ENCODE measurements around the gene RANBP9. TPM values are rescaled to one million over a fixed set of nuclear protein-coding genes. Genes with fewer than 3 reads are reported as not detected.

Gene RANBP9
- total and polyA plus RNA-seq, 2 experiments from 2014 or later, result 24.2 to 36.1 TPM

- Histone ChIP-seq H3K9me2 (replicated peaks; ENCODE audit: insufficient read depth) (no peaks in the 10 kb centered on the region), H3K4me1 (ENCODE audit: insufficient read depth) (peaks cover 15% of the 10 kb centered on the region), H2AFZ (peak overlapping the region; percentile 49), H3K36me3 (replicated peaks; ENCODE audit: insufficient read depth, low read depth) (no peaks in the 10 kb centered on the region), H3K4me2 (peak overlapping the region; percentile 29), H3K79me2 (peaks cover 48% of the 10 kb centered on the region), H3K4me3 (peak overlapping the region; percentile 61), H3K27ac (peak overlapping the region; percentile 98), H4K20me1 (ENCODE audit: insufficient read depth, poor library complexity, severe bottlenecking) (peaks cover 27% of the 10 kb centered on the region), H3K9me3 (ENCODE audit: low read depth) (no peaks in the 10 kb centered on the region), H3K27me3 (no peaks in the 10 kb centered on the region)
- 2% methylated on average over 31 of the region's 62 CpGs for WGBS (ENCODE audit: low lambda C conversion rate, missing lambda C conversion rate)
- TF ChIP-seq EZH2 (IDR thresholded peaks at IDR 0.05; ENCODE audit: borderline replicate concordance), result no peak
- TF ChIP-seq CTCF (IDR thresholded peaks at IDR 0.05; ENCODE audit: poor library complexity), result peak; percentile 11
- no peak for DNase-seq (ENCODE audit: low spot score)
Observed at GRCh38 chr6:13711324-13711732, 307 bp downstream of the RANBP9 start.

- peak; percentile 65 for DNase-seq (ENCODE audit: low spot score)
- Histone ChIP-seq H3K27me3 (no peaks in the 10 kb centered on the region), H4K20me1 (ENCODE audit: insufficient read depth, poor library complexity, severe bottlenecking) (peaks cover 27% of the 10 kb centered on the region), H3K36me3 (replicated peaks; ENCODE audit: insufficient read depth, low read depth) (no peaks in the 10 kb centered on the region), H3K4me1 (ENCODE audit: insufficient read depth) (peaks cover 15% of the 10 kb centered on the region), H3K9me3 (ENCODE audit: low read depth) (no peaks in the 10 kb centered on the region), H2AFZ (peak overlapping the region; percentile 26), H3K79me2 (peaks cover 54% of the 10 kb centered on the region), H3K27ac (peak overlapping the region; percentile 98), H3K4me3 (peak overlapping the region; percentile 94), H3K9me2 (replicated peaks; ENCODE audit: insufficient read depth) (no peaks in the 10 kb centered on the region), H3K4me2 (peak overlapping the region; percentile 86)
- WGBS (ENCODE audit: low lambda C conversion rate, missing lambda C conversion rate), result 2% methylated on average over 26 of the region's 73 CpGs
- no peak for TF ChIP-seq EZH2 (IDR thresholded peaks at IDR 0.05; ENCODE audit: borderline replicate concordance)
- no peak for TF ChIP-seq EZH2phosphoT487 (IDR thresholded peaks at IDR 0.05; ENCODE audit: low read depth, severe bottlenecking, unreplicated experiment)
- TF ChIP-seq CTCF (IDR thresholded peaks at IDR 0.05; ENCODE audit: poor library complexity), result no peak
Observed at GRCh38 chr6:13710552-13711323, 897 bp downstream of the RANBP9 start.

- 4% methylated on average over 10 of the region's 10 CpGs for WGBS (ENCODE audit: low lambda C conversion rate, missing lambda C conversion rate)
- H3K27ac ChIP-seq, result peak overlapping the region; percentile 98
- H3K4me3 ChIP-seq, result peak overlapping the region; percentile 94
- no peaks in the 10 kb centered on the region for H3K27me3 ChIP-seq
- no peaks in the 10 kb centered on the region for H3K9me3 ChIP-seq (ENCODE audit: low read depth)
- no peaks in the 10 kb centered on the region for H3K36me3 ChIP-seq (replicated peaks; ENCODE audit: insufficient read depth, low read depth)
- peaks cover 62% of the 10 kb centered on the region for H3K79me2 ChIP-seq
- TF ChIP-seq EZH2 (IDR thresholded peaks at IDR 0.05; ENCODE audit: borderline replicate concordance) (no peak), CTCF (IDR thresholded peaks at IDR 0.05; ENCODE audit: poor library complexity) (no peak), EZH2phosphoT487 (IDR thresholded peaks at IDR 0.05; ENCODE audit: low read depth, severe bottlenecking, unreplicated experiment) (no peak)
- DNase-seq (ENCODE audit: low spot score), result peak; percentile 36
- H3K4me2 ChIP-seq, result peak overlapping the region; percentile 86
- H2AFZ ChIP-seq, result peak overlapping the region; percentile 26
- no peaks in the 10 kb centered on the region for H3K9me2 ChIP-seq (replicated peaks; ENCODE audit: insufficient read depth)
- H4K20me1 ChIP-seq (ENCODE audit: insufficient read depth, poor library complexity, severe bottlenecking), result peaks cover 27% of the 10 kb centered on the region
- peaks cover 15% of the 10 kb centered on the region for H3K4me1 ChIP-seq (ENCODE audit: insufficient read depth)
Observed at GRCh38 chr6:13709689-13710551, 1.7 kb downstream of the RANBP9 start.

All from hepatocyte (in vitro differentiated cells).